Activated T-cell treated with anti-CD3 and anti-CD28 coated beads, Interleukin-2, amount 50 U/mL, for 1 hour (primary cell): ENCODE results near the gene GNG11.

Experiments used
- DNase-seq: peaks from one replicate; pipeline ENCODE4 v3.0.0-alpha.2; 2020

The GNG11 gene

DNA sequence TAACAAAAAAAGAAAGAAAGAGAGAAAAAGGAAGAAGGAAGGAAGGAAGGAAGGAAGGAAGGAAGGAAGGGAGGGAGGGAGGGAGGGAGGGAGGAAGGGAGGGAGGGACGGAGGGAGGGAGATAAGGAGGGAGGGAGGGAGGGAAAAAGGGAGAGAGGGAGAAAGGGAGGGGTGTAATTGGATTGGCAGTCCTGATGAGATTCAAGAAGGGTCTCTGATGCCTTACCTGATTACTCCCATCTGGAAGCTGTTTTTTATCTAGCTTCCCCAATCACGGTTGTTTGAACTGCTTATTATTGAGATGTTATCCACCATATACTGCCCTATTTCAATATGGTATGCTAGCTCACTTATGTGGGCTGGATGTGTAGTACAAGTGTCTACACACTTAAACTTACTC is 27.3 kb downstream of the GNG11 start:
- DNase-seq: no peak

DNA sequence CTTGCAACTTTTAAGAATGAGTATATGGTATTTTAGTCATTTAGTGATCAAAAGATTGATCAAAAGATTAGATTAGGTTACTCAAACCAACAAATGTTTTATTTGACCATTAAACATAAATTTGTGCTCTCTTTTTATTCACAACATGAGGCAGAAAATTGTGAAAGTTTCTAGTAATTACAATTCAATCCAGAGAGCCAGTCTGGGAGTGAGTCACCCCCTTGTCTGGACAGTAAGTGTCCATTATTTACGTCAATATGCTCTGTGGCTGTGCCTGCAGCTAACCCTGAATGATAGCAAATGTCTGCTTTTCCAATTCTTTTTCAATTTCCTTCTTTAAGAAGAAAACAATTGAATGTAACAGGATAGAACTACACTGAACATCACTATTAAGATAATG is 27.9 kb downstream of the GNG11 start:
- DNase-seq: no peak

DNA sequence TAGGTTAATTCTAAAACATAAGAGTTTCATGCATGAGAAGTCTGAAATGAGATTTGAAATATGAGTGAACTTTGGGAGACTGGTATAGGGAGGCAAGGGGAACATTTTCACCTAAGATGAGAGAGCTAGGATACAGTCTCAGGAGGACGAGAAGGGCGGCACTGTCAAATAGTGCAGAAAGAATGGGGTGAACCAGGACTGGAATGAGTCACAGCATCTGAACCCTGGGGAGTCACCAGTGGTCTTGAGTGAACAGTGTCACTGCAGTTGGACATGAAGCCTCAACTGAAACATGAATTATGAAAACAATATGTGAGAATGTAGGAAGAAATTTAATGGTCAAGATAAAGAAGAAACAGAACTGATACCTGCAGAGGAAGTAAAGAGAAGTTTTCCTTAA is 33.8 kb downstream of the GNG11 start:
- no peak for DNase-seq

DNA sequence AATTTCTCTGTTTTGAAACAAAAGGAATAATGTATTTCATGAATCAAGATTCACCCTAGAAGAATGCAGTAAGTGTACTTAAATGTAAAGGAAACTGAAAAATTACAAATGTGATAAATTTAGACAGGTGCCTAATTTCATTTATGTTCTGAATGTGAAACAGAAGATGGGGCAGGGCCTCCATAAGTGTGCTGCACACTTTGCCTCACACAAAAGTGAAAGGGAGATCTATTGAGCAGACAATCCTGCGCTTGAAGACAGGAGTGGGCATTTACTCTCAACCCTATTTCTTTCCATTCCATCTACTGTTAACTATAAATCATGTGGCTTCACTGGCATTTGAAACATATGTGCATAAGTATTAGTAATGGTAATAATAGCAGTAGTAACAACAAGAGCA is 36.2 kb downstream of the GNG11 start:
- DNase-seq: no peak

DNA sequence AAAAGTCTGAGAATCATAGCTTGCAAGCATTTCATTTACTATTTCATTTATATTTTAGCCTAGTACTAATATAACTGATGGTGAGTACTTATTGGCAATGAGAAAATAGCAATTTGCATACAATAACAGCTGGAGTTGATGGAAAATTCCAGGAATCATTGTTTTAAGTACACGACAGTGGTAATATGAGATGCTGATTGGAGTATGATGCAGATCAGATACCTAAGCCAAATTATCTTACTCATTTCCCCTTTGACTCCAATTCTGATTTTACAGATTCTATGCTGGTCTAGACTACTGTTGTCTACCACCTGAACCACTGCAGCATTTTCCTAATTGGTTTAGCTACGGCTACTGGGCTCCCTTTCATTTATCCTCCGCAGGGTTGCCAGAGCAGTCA is 36.7 kb downstream of the GNG11 start:
- DNase-seq: no peak

DNA sequence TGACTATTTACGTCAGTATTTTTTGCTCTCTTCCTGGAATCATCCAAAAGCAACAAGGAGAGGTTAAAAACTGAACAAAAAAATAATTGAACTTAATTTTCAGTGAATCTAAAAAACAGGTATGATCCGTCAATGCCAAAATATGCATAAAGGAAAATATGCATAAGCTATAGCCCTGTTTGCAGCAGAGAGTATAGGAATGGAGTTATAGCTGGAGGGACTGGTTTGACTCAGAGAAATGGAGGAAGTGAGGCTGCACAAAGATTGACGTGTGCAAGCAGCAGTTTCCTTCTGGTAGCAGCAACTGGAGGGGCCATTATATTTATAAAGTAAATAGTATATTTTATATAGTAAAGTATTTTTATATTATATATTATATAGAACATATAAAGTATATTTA is 37.1 kb downstream of the GNG11 start:
- no peak for DNase-seq

DNA sequence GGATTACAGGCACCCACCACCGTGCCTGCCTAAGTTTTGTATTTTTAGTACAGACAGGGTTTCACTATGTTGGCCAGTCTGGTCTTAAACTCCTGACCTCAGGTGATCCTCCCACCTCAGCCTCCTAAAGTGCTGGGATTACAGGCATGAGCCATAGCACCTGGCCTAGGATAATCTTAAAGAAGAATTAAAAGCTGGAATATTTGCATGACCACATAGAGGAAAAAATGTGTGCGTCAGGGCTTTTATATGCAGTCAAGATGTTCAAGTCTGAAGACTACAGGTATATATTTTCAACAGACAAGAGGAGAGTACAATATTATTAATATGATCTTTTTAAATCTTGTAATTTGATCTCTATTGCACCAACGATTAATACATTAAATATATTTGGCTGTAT is 39.5 kb downstream of the GNG11 start:
- DNase-seq: no peak

DNA sequence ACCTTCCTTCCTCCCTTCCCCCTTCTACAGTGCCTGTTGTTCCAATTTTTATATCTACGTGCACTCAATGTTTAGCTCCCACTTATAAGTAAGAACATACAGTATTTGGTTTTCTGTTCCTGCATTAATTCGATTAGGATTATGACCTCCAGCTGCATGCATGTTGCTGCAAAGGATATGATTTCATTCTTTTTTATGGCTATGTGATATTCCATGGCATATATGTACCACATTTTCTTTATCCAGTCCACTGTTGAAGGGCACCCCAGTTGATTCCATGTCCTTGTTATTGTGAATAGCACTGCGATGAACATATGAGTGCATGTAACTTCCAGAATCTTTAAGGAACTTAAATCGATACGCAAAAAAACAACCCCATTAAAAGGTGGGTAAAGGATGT is 42.7 kb downstream of the GNG11 start:
- no peak for DNase-seq

DNA sequence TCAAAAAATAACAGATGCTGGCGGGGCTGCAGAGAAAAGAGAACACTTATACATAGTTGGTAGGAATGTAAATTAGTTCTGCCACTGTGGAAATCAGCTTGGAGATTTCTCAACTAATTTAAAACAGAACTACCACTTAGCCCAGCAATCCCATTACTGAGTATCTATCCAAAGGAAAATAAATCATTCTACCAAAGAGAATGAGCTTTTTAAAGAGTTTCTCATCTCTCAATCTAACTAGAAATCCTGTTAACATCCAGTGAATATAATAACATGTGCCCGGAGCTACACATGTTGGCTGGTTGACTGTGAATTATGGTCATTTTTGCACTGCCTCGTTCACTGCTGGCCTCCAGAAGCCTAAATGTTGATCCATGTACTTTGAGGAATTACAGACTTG is 43.3 kb downstream of the GNG11 start:
- no peak for DNase-seq

DNA sequence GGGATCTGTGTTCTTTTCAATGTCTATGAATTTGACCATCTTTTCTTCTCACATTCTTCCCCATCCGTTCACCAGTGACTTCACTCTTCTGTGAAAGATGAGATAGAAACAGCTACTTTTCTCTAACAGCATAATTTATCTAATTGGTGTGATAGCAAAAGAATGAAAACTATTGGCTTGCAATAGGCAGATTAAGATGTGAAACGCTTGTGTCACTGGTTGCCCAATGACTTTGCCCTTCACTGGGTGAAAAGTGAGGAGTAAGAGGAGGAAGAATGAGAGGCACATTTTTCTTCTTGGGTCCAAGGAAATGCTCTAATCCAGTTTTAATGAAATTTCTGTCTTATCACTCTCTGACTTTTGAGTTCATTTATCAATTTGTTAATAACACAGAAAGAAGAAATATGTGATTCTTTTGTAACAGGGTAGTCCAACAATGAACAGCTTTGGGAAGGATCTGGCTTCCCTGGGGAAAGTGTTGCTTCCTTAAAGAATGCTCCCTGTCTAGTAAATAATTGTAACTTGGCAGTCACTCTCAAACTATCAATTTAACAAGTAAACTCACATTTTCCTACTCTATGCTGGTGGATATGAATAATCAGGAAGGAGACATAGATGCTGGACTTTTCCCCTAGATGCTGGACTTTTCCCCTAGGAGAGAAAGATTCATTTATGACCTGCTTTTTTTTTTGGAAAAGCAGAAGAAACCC is 47.5 kb downstream of the GNG11 start:
- no peak for DNase-seq

DNA sequence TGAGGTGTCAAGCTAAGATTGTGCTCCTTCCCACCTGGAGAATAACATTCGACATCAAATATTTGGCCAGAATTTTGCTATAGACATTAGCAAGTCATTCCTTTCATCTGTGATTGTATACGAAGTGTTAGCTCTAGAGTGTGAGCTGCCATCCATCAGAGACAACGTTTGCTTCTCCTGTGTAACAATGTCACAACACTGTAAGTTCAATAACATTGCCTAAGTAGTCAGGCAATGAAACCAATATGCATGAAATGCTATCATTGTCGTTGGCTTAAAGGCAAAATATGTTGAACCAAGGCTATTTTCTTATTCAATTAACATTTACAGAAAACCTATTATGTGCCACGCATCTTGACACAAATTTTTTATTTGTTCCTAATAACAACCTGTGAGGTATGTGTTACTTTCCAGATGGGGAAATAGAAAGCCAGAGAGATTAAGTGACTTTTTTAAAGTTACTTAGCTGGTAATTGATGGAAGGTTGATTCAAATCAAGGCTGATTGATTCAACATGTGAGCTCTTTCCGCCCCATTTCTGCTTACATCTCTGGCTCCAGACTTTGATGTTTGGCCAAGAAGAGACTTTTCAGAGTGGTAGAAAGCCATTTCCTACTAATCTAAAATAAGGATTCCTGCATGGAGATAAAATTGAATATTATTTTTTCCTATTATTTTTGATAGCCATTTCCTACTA is 50.6 kb downstream of the GNG11 start:
- DNase-seq: no peak

DNA sequence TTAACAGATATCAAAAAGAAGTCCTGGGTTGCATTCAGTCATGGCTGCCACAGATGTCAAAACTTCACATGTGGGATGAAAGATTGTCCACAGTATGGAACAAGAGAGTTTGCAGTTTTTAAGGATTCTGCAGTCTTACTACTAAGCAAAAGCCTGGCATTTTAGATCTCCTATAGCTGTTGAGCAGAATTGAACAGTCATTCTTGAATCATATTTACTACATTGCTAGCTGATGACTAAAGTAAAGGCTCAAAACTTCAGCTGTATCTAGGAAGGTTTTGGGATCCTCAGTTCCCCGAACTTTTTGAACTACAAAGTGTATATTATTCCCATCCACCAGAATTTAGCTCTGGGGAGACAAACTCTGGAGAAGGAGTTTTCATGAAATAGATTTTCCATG is 51.6 kb downstream of the GNG11 start:
- no peak for DNase-seq

DNA sequence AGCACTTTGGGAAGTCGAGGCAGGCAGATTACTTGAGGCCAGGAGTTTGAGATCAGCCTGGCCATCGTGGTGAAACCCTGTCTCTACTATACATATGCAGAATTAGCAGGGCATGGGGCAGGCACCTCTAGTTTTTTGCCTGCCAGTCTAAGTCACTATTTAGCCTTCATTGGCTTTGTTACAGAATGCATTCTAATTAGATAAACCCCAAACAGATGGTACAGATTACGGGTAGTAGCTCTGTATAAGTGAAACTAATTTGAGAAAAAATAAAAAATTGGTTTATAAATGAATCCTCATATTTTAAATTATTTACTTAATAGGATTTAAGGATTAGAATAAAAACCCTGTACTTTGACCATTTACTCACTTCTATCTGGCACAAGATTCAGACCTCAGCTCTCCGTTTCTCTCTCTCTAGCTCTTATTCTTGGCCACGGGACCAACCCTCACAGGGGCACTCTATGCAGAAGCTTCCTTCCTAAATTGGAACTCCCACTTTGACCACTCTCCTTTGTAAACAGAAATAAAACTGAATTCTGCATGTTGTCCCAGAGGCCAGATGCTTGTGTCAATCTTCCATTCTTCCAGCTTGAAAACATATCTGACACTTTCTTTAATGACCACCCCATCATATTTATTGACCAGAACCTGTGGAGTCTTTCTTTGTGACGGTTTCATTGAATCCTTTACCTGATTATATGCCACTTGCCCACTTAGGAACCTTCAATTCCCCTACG is 55.8 kb downstream of the GNG11 start:
- no peak for DNase-seq
